Pulmonary artery endothelial cell (primary cell): ENCODE data around the gene RNASEL. TPM values are rescaled to one million over a fixed set of nuclear protein-coding genes. Genes with fewer than 3 reads are reported as not detected.
"Not testable (repeated sequence)": the region's sequence is repeated elsewhere in the genome, so short reads cannot be mapped to it uniquely, and the experiment has no call there.

ENCODE experiments used
- DNase-seq: peaks from one replicate; pipeline ENCODE4 v3.0.0-alpha.2; 2011; ENCODE audit warnings: low read depth, low spot score
- total RNA-seq: library from RNA; depleted of rRNA; stranded (reverse); fragments of >200 nt; gene quantifications from 2 replicates; pipeline ENCODE4 v1.2.3, GENCODE V29; 2014

Gene RNASEL
- total RNA-seq, 1 donor from 2014 or later = 2.2 TPM

- no peak for DNase-seq
Measured at GRCh38 chr1:182564406-182565004, 24.6 kb downstream of the RNASEL start.

- DNase-seq = no peak
Measured at GRCh38 chr1:182563095-182563494, 26.0 kb downstream of the RNASEL start.

- DNase-seq = no peak
Measured at GRCh38 chr1:182561456-182561855, 27.6 kb downstream of the RNASEL start.

- no peak for DNase-seq
Measured at GRCh38 chr1:182560392-182560984, 28.6 kb downstream of the RNASEL start.

GRCh38 chr1:182556279-182556678, 32.8 kb downstream of the RNASEL start:
- DNase-seq = no peak

GRCh38 chr1:182555493-182555892, 33.6 kb downstream of the RNASEL start:
- DNase-seq = no peak

- no peak for DNase-seq
Measured at GRCh38 chr1:182552527-182552926, 36.5 kb downstream of the RNASEL start.

- no peak for DNase-seq
Measured at GRCh38 chr1:182549811-182550210, 39.2 kb downstream of the RNASEL start.

- no peak for DNase-seq
Measured at GRCh38 chr1:182549346-182549745, 39.7 kb downstream of the RNASEL start.

- DNase-seq = no peak
Measured at GRCh38 chr1:182533896-182534295, 55.2 kb downstream of the RNASEL start.

GRCh38 chr1:182528206-182528605, 60.9 kb downstream of the RNASEL start:
- not testable (repeated sequence) for DNase-seq

GRCh38 chr1:182527680-182528079, 61.4 kb downstream of the RNASEL start:
- DNase-seq = no peak

GRCh38 chr1:182525342-182525741, 63.7 kb downstream of the RNASEL start:
- no peak for DNase-seq

Other genes starting within 250 kb of the RNASEL start
- 303 and 411 TPM in 2 replicates for gene GLUL, start 197.5 kb downstream of the RNASEL start, total RNA-seq
- gene TEDDM1, start 188.6 kb downstream of the RNASEL start, total RNA-seq = not detected in 2 replicates
- not detected in 2 replicates for gene RGSL1, start 139.1 kb downstream of the RNASEL start, total RNA-seq
- under 0.01 TPM in 1 of 2 replicates, not detected in the other for gene RGS16, start 15.1 kb upstream of the RNASEL start, total RNA-seq
- not detected in 2 replicates for gene RGS8, start 95.3 kb upstream of the RNASEL start, total RNA-seq
- 1.8 and 2.1 TPM in 2 replicates for gene NPL, start 200.5 kb upstream of the RNASEL start, total RNA-seq